Activated naive CD8-positive, alpha-beta T cell treated with anti-CD3 and anti-CD28 coated beads, Interleukin-2, amount 10 ng/mL, durations not matched to agents 7 days and 5 days (primary cell): Measurements from ENCODE around the gene HMCN2. TPM values are rescaled to one million over a fixed set of nuclear protein-coding genes. Genes with fewer than 3 reads are reported as not detected.

Experiments
- ATAC-seq: fragments of 150-1000 bp; cut with Tn5 transposase; one replicate; pipeline ENCODE4 v1.10.0; 2021; ENCODE audit warnings: low read depth, moderate library complexity
- POLR2A ChIA-PET: fragments of 350-600 bp; sonication (Branson Sonifier 250); formaldehyde crosslinking; loops from one replicate; lab custom pipeline; 2021; ENCODE audit warnings: antibody characterized with exemption; lab: Charles Lee
- DNase-seq: peaks from one replicate; pipeline ENCODE4 v3.0.0; 2021
- H3K27ac Mint-ChIP-seq: one replicate; pipeline ENCODE4 v1.8.0; 2022; ENCODE audit warnings: mild to moderate bottlenecking, mixed read lengths
- H3K27me3 Mint-ChIP-seq: one replicate; pipeline ENCODE4 v1.8.0; 2022; ENCODE audit warnings: mild to moderate bottlenecking, moderate library complexity, mixed read lengths
- H3K36me3 Mint-ChIP-seq: one replicate; pipeline ENCODE4 v1.8.0; 2021; ENCODE audit warnings: mild to moderate bottlenecking, mixed read lengths
- H3K4me1 Mint-ChIP-seq: one replicate; pipeline ENCODE4 v1.8.0; 2021; ENCODE audit warnings: mixed read lengths
- H3K4me3 Mint-ChIP-seq: one replicate; pipeline ENCODE4 v1.8.0; 2022; ENCODE audit warnings: mild to moderate bottlenecking, moderate library complexity, mixed read lengths
- H3K9me3 Mint-ChIP-seq: one replicate; pipeline ENCODE4 v1.8.0; 2021; ENCODE audit warnings: mixed read lengths
- total RNA-seq, 2 experiments: library from RNA; stranded (reverse); gene quantifications; one replicate each; pipeline ENCODE4 v1.2.3, GENCODE V29; 2021

HMCN2 gene
- total RNA-seq, 2 experiments from 2014 or later = not detected

GRCh38 chr9:130352586-130353285, 87.2 kb downstream of the HMCN2 start:
- H3K9me3 Mint-ChIP-seq = no peaks in the 10 kb centered on the region
- H3K36me3 Mint-ChIP-seq = no peaks in the 10 kb centered on the region
- POLR2A ChIA-PET = no interaction called here
- DNase-seq (no peak), ATAC-seq (no peak)
- H3K27ac Mint-ChIP-seq = no peak overlapping the region
- H3K4me3 Mint-ChIP-seq = no peak overlapping the region
- no peaks in the 10 kb centered on the region for H3K27me3 Mint-ChIP-seq
- no peaks in the 10 kb centered on the region for H3K4me1 Mint-ChIP-seq

DNA sequence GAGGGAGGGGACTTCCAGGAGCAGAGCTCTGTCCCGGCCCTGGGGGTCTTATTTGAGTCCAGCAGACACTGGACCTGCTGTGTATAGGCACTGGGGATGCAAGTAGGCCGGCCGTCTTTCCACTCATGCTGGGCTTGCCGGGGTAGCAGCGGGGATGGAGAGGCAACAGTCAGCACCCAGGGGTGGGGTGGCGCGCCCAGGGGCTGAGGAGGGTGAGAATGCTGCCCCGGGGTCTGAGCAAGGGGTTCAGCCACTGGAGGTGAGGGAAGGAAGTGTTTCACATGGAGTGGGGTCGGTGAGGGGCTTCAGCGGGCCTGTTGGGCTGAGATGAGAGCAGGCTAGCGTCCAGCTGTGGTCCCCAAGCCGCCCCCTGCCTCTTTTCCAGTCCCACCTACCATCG, 88.8 kb downstream of the HMCN2 start:
- POLR2A ChIA-PET = no interaction called here
- Mint-ChIP-seq H3K27me3 (peaks cover 3% of the 10 kb centered on the region), H3K4me3 (no peak overlapping the region)

DNA sequence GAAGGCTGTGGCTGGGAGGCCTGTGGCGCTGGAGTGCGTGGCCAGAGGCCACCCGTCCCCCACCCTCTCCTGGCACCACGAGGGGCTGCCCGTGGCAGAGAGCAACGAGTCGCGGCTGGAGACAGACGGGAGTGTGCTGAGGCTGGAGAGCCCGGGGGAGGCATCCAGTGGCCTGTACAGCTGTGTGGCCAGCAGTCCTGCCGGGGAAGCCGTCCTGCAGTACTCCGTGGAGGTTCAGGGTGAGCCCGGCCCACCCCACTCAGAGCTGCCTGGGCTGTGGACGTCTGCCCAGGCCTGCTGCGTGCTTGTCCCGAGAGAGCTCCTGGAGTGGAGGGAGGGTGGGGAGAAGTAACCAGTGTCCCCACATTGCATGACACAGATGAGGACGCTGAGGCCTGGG, 89.2 kb downstream of the HMCN2 start:
- ATAC-seq (no peak), DNase-seq (no peak)
- no peaks in the 10 kb centered on the region for H3K9me3 Mint-ChIP-seq
- H3K4me1 Mint-ChIP-seq = no peaks in the 10 kb centered on the region
- POLR2A ChIA-PET = no interaction called here
- no peak overlapping the region for H3K27ac Mint-ChIP-seq
- H3K4me3 Mint-ChIP-seq = no peak overlapping the region
- no peaks in the 10 kb centered on the region for H3K36me3 Mint-ChIP-seq
- H3K27me3 Mint-ChIP-seq = peaks cover 3% of the 10 kb centered on the region

More for the DNA sequence above, 88.8 kb downstream of the HMCN2 start:
- no peaks in the 10 kb centered on the region for H3K36me3 Mint-ChIP-seq
- H3K9me3 Mint-ChIP-seq = no peaks in the 10 kb centered on the region
- no peak for DNase-seq
- no peaks in the 10 kb centered on the region for H3K4me1 Mint-ChIP-seq
- ATAC-seq = no peak
- no peak overlapping the region for H3K27ac Mint-ChIP-seq

- Mint-ChIP-seq H3K27ac (no peak overlapping the region), H3K36me3 (no peaks in the 10 kb centered on the region), H3K27me3 (peaks cover 3% of the 10 kb centered on the region), H3K4me1 (no peaks in the 10 kb centered on the region), H3K4me3 (no peak overlapping the region), H3K9me3 (no peaks in the 10 kb centered on the region)
- ATAC-seq (no peak), DNase-seq (no peak)
- POLR2A ChIA-PET = no interaction called here
Measured at GRCh38 chr9:130356033-130356432, 90.5 kb downstream of the HMCN2 start.

- no peaks in the 10 kb centered on the region for H3K4me1 Mint-ChIP-seq
- H3K27me3 Mint-ChIP-seq = peaks cover 3% of the 10 kb centered on the region
- H3K27ac Mint-ChIP-seq = no peak overlapping the region
- no peak overlapping the region for H3K4me3 Mint-ChIP-seq
- DNase-seq (no peak), ATAC-seq (no peak)
- no peaks in the 10 kb centered on the region for H3K9me3 Mint-ChIP-seq
- no peaks in the 10 kb centered on the region for H3K36me3 Mint-ChIP-seq
- POLR2A ChIA-PET = no interaction called here
Measured at GRCh38 chr9:130356877-130357584, 91.5 kb downstream of the HMCN2 start.

DNA sequence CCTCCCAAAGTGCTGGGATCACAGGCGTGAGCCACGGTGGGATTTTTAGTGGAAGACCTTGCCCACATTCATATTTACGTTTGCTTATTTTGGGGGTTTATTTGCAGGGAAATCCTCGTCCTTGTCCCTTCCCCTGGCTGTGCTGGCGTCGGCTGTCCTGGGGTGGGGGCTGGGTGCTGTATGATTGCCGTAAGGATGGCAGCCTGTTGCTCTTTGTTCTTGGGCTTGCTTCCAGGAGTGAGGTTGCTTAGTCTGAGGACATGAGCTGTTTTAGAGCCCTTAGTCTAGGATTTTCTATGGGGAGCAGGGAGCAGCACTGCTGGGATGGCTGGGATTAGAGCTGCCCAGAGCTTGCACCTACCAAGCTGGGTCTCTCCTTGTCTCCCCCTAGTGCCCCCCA, 93.4 kb downstream of the HMCN2 start:
- no peaks in the 10 kb centered on the region for H3K4me1 Mint-ChIP-seq
- H3K36me3 Mint-ChIP-seq = no peaks in the 10 kb centered on the region
- POLR2A ChIA-PET = no interaction called here
- H3K9me3 Mint-ChIP-seq = no peaks in the 10 kb centered on the region
- H3K27me3 Mint-ChIP-seq = peaks cover 6% of the 10 kb centered on the region
- ATAC-seq (no peak), DNase-seq (no peak)
- no peak overlapping the region for H3K4me3 Mint-ChIP-seq
- H3K27ac Mint-ChIP-seq = no peak overlapping the region

DNA sequence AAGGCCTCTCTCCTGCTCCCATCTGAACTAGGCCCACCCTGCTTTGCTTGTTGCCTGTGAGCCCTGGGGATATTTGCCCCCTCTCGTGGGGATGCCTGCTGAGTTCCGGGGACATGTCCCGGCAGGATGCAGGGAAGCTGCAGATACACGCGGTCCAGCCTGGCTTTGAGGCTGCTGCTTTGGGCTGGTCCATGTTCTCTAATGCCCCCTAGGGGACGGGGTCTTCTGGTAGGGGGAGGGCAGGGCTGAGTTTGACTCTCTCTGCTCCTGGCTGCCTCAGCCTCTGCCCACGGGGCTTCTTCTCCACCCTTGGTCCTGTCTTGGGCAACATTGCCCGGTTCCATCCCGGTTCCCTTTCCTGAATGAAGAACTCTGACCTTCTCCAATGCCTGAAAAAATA, 94.3 kb downstream of the HMCN2 start:
- no peak overlapping the region for H3K27ac Mint-ChIP-seq

GRCh38 chr9:130360672-130361071, 95.1 kb downstream of the HMCN2 start:
- Mint-ChIP-seq H3K36me3 (no peaks in the 10 kb centered on the region), H3K9me3 (no peaks in the 10 kb centered on the region), H3K27me3 (peaks cover 7% of the 10 kb centered on the region), H3K4me1 (no peaks in the 10 kb centered on the region), H3K4me3 (no peak overlapping the region), H3K27ac (no peak overlapping the region)
- DNase-seq = no peak
- ATAC-seq = no peak
- POLR2A ChIA-PET = interaction anchor here (0.7 kb wide), 1 partner anchor 157 kb away, joined by 3 read pairs; no protein-coding TSS in a partner anchor

More for the DNA sequence above, 94.3 kb downstream of the HMCN2 start:
- POLR2A ChIA-PET = no interaction called here
- Mint-ChIP-seq H3K36me3 (no peaks in the 10 kb centered on the region), H3K9me3 (no peaks in the 10 kb centered on the region), H3K4me1 (no peaks in the 10 kb centered on the region), H3K4me3 (no peak overlapping the region), H3K27me3 (peaks cover 7% of the 10 kb centered on the region)
- ATAC-seq (no peak), DNase-seq (no peak)

DNA sequence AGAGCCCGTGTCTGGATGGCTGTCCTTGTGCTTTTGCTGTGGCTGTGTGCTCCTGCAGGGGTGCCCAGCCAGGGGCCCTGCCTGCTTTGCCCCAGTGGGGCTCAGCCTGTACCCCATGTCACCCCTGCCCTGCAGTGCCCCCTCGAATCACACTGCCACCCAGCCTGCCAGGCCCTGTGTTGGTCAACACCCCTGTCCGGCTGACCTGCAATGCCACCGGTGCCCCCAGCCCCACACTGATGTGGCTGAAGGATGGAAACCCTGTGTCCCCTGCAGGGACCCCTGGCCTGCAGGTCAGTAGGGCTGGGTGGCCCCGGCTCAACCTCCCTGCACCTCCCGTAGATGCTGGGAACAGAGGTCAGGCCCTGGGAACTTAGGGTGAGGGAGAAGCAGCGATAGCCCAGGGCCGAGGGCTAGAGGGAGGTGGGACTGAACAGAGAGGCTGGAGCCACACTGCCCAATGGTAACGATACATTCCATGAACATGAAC, 96.4 kb downstream of the HMCN2 start:
- peaks cover 7% of the 10 kb centered on the region for H3K27me3 Mint-ChIP-seq
- ATAC-seq = no peak
- H3K36me3 Mint-ChIP-seq = no peaks in the 10 kb centered on the region
- POLR2A ChIA-PET = no interaction called here
- no peak overlapping the region for H3K27ac Mint-ChIP-seq
- H3K4me3 Mint-ChIP-seq = no peak overlapping the region
- H3K4me1 Mint-ChIP-seq = no peaks in the 10 kb centered on the region
- no peaks in the 10 kb centered on the region for H3K9me3 Mint-ChIP-seq
- DNase-seq = no peak

DNA sequence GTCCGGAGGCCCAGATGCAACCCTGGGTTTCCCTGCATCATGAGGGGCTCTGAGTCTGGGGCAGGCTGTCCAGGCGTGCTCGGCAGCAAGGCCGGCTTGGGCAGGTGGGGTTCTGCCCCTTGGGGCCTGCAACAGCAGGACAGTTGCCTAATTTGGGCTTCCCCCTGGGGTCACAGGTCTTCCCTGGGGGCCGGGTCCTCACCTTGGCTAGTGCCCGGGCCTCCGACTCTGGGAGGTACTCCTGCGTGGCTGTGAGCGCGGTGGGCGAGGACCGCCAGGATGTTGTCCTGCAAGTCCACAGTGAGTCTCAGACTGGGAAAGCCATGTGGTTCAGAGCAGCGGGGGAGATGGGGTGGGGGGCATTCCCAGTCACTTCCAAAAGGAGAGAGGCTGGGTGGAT, 97.1 kb downstream of the HMCN2 start:
- H3K9me3 Mint-ChIP-seq = no peaks in the 10 kb centered on the region
- POLR2A ChIA-PET = no interaction called here
- H3K4me3 Mint-ChIP-seq = no peak overlapping the region
- no peaks in the 10 kb centered on the region for H3K36me3 Mint-ChIP-seq
- peaks cover 7% of the 10 kb centered on the region for H3K27me3 Mint-ChIP-seq
- ATAC-seq (no peak), DNase-seq (no peak)
- no peak overlapping the region for H3K27ac Mint-ChIP-seq
- no peaks in the 10 kb centered on the region for H3K4me1 Mint-ChIP-seq

DNA sequence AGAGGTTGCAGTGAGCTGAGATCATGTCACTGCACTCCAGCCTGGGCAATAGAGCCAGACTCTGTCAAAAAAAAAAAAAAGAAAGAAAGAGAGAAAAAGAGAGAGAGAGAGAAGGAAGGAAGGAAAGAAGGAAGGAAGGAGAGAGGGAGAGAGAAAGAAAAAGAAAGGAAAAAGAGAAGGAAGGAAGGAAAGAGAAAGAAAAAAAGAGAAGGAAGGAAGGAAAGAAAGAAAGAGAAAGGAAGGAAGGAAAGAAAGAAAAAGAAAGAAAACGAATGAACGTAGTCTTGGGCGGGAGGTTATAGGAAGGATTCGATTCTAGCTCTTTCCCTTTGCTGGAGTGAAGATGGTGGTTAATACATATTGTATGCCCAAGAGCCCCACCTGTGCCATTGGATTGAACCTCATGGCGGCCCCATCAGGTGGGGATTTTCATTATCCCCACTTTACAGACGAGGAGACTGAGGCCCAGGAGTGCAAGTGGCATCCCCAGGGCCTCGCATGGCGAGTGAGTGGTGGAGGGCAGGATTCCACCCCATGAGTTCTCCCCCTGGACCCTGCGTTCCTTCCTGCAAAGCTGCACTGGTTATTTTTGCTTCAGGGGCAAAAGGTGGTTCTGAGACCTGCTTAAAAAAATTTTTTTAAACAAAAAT, 98.3 kb downstream of the HMCN2 start:
- POLR2A ChIA-PET = no interaction called here
- Mint-ChIP-seq H3K9me3 (peaks cover 2% of the 10 kb centered on the region), H3K36me3 (no peaks in the 10 kb centered on the region), H3K27ac (no peak overlapping the region), H3K27me3 (peaks cover 4% of the 10 kb centered on the region), H3K4me1 (peaks cover 3% of the 10 kb centered on the region), H3K4me3 (no peak overlapping the region)
- ATAC-seq (no peak), DNase-seq (no peak)

- ATAC-seq (no peak), DNase-seq (no peak)
- POLR2A ChIA-PET = no interaction called here
- peaks cover 4% of the 10 kb centered on the region for H3K27me3 Mint-ChIP-seq
- H3K4me3 Mint-ChIP-seq = no peak overlapping the region
- peaks cover 2% of the 10 kb centered on the region for H3K9me3 Mint-ChIP-seq
- H3K36me3 Mint-ChIP-seq = no peaks in the 10 kb centered on the region
- peaks cover 3% of the 10 kb centered on the region for H3K4me1 Mint-ChIP-seq
- no peak overlapping the region for H3K27ac Mint-ChIP-seq
Measured at GRCh38 chr9:130364619-130365322, 99.2 kb downstream of the HMCN2 start.

- POLR2A ChIA-PET = no interaction called here
- Mint-ChIP-seq H3K9me3 (peaks cover 2% of the 10 kb centered on the region), H3K27ac (no peak overlapping the region), H3K4me3 (no peak overlapping the region), H3K36me3 (no peaks in the 10 kb centered on the region), H3K4me1 (peaks cover 3% of the 10 kb centered on the region), H3K27me3 (peaks cover 4% of the 10 kb centered on the region)
- no peak for ATAC-seq
- DNase-seq = no peak
Measured at GRCh38 chr9:130365323-130365721, 99.8 kb downstream of the HMCN2 start.
